Measurements from ENCODE around the gene SPRING1.

SPRING1 gene

GRCh38 chr12:116698116-116698515 is 39.8 kb downstream of the SPRING1 start:
- DNase-seq (ENCODE audit: low spot score), result no peak
- Histone ChIP-seq H3K27ac (no peak overlapping the region), H3K4me3 (no peak overlapping the region)
- TF ChIP-seq CTCF (IDR thresholded peaks at IDR 0.05), result no peak

- no peak for DNase-seq (ENCODE audit: low spot score)
- Histone ChIP-seq H3K4me3 (no peak overlapping the region), H3K27ac (no peak overlapping the region)
- no peak for TF ChIP-seq CTCF (IDR thresholded peaks at IDR 0.05)
These were observed 40.2 kb downstream of the SPRING1 start for GRCh38 chr12:116697716-116698115.

GRCh38 chr12:116697305-116697704 is 40.6 kb downstream of the SPRING1 start:
- no peak overlapping the region for H3K27ac ChIP-seq
- H3K4me3 ChIP-seq, result no peak overlapping the region
- TF ChIP-seq CTCF (IDR thresholded peaks at IDR 0.05), result no peak
- no peak for DNase-seq (ENCODE audit: low spot score)

GRCh38 chr12:116695464-116695725 is 42.5 kb downstream of the SPRING1 start:
- no peak overlapping the region for H3K4me3 ChIP-seq
- DNase-seq (ENCODE audit: low spot score), result no peak
- H3K27ac ChIP-seq, result no peak overlapping the region
- TF ChIP-seq CTCF (IDR thresholded peaks at IDR 0.05), result no peak

- H3K27ac ChIP-seq, result no peak overlapping the region
- DNase-seq (ENCODE audit: low spot score), result no peak
- TF ChIP-seq CTCF (IDR thresholded peaks at IDR 0.05), result no peak
- no peak overlapping the region for H3K4me3 ChIP-seq
These were observed 43.0 kb downstream of the SPRING1 start for GRCh38 chr12:116694653-116695463.

- Histone ChIP-seq H3K4me3 (peak overlapping the region; percentile 35), H3K27ac (no peak overlapping the region)
- no peak for DNase-seq (ENCODE audit: low spot score)
- TF ChIP-seq CTCF (IDR thresholded peaks at IDR 0.05), result no peak
These were observed 44.3 kb downstream of the SPRING1 start for GRCh38 chr12:116693286-116694227.
